Retinal pigment epithelial cell (primary cell): ENCODE measurements around the gene ASNS.

Source experiments
- DNase-seq: peaks from one replicate; pipeline ENCODE4 v3.0.0-alpha.2; 2010; ENCODE audit warnings: low read depth
- H3K4me3 ChIP-seq: 2 replicates; pipeline ENCODE4 v1.5.1; 2011; ENCODE audit warnings: mild to moderate bottlenecking, low read length, control low read depth, moderate library complexity
- CTCF ChIP-seq: conservative IDR thresholded peaks from 2 replicates; pipeline ENCODE4 v1.5.1; 2011; ENCODE audit warnings: low read depth, low read length, control low read depth, inconsistent platforms

ASNS gene

GRCh38 chr7:97847791-97848190 is 24.4 kb downstream of the ASNS start:
- no peak overlapping the region for H3K4me3 ChIP-seq
- no peak for DNase-seq
- TF ChIP-seq CTCF, result no peak

- no peak for TF ChIP-seq CTCF
- no peak overlapping the region for H3K4me3 ChIP-seq
- DNase-seq, result no peak
Observed at GRCh38 chr7:97846945-97847344, 25.3 kb downstream of the ASNS start.

GRCh38 chr7:97845622-97846203 is 26.5 kb downstream of the ASNS start:
- peak; percentile 34 for TF ChIP-seq CTCF
- peak; percentile 0 for DNase-seq

GRCh38 chr7:97844036-97844435 is 28.2 kb downstream of the ASNS start:
- DNase-seq, result no peak
- TF ChIP-seq CTCF, result peak; percentile 11
- H3K4me3 ChIP-seq, result no peak overlapping the region

More at GRCh38 chr7:97845622-97846203, 26.5 kb downstream of the ASNS start:
- no peak overlapping the region for H3K4me3 ChIP-seq

- TF ChIP-seq CTCF, result no peak
- H3K4me3 ChIP-seq, result no peak overlapping the region
- DNase-seq, result no peak
Observed at GRCh38 chr7:97842772-97843345, 29.3 kb downstream of the ASNS start.

- H3K4me3 ChIP-seq, result no peak overlapping the region
- no peak for DNase-seq
- no peak for TF ChIP-seq CTCF
Observed at GRCh38 chr7:97842006-97842405, 30.2 kb downstream of the ASNS start.
